SH-SY5Y (cell line): ENCODE data around the gene SMTN.

Source experiments
- GATA2 ChIP-seq: IDR thresholded peaks from 2 replicates; pipeline ENCODE4 v1.6.1; 2011; ENCODE audit warnings: mild to moderate bottlenecking, low read depth, low read length
- GATA3 ChIP-seq: IDR thresholded peaks from 2 replicates; pipeline ENCODE4 v1.6.1; 2011; ENCODE audit warnings: low read depth, mild to moderate bottlenecking, low read length, moderate library complexity

SMTN gene

DNA sequence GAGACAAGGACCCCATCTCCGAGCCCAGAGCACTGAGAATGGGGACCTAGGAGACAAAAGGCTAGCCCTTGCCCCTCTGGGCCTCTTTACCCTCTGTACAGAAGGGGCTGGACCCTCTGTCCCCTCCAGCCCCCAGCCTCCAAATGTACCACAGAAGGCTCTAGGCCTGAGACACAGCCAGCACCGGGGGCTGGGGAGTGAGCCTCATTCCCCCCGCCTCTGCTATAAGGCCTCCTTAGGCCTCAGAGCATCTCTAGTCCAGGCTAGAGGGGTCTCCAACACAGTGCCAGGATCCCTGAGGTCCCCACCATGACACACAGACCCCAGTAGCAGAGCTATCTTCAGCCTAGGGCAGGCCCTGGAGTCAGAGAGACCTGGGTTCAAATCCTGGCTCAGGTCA is 4.8 kb downstream of the SMTN start:
- no peak for TF ChIP-seq GATA2
- no peak for TF ChIP-seq GATA3

DNA sequence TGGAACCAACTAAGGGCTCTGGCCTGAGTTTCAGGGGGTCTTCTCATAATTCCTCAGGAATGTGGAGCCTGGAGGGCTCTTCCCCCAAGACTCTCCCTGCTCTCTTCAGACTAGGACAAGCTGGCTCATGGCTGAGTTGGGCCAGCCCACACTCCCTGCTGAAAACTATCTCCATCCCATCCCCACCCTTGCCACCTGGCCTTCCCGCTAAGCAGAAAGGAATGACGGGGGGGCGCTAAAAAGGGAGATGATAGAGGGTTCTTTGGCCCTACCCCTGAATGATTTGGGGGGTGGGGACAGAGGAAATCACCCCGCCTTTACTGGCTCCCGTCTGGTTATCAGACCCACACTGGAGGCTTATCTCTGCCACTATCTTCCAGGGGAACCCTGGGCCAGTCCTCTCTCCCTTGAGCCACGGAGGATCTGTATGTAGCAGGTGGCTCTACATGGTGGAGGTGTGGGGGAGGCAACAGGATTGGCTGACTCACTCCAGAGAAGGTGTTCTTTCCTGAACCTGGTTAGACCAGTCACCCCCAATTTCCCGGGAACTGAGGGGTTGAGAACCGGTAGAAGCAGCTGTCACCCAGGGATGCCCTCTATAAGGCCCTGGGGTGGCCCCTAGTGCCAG is 5.7 kb downstream of the SMTN start:
- peak; percentile 42; the same call in 1 of the 2 replicates for TF ChIP-seq GATA2
- no peak for TF ChIP-seq GATA3

DNA sequence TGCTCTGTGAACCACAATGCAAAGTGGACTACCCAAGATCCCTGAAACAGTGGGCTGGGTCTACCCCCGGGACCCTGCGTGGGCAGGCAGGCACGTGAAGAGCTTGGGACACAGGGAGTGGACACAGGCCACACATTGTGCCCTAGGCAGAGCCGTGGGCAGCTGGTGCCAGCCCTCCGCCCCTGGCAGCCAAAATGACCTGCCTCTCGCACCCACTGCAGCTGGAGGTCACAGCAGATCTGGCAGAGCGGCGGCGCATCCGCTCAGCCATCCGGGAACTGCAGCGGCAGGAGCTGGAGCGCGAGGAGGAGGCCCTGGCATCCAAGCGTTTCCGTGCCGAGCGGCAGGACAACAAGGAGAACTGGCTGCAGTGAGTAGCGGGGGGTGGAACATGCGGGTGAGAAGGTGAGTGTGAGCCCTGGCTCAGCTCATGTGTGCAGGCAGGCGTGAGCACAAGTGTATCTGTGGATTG is 6.7 kb downstream of the SMTN start:
- no peak for TF ChIP-seq GATA3
- no peak for TF ChIP-seq GATA2

DNA sequence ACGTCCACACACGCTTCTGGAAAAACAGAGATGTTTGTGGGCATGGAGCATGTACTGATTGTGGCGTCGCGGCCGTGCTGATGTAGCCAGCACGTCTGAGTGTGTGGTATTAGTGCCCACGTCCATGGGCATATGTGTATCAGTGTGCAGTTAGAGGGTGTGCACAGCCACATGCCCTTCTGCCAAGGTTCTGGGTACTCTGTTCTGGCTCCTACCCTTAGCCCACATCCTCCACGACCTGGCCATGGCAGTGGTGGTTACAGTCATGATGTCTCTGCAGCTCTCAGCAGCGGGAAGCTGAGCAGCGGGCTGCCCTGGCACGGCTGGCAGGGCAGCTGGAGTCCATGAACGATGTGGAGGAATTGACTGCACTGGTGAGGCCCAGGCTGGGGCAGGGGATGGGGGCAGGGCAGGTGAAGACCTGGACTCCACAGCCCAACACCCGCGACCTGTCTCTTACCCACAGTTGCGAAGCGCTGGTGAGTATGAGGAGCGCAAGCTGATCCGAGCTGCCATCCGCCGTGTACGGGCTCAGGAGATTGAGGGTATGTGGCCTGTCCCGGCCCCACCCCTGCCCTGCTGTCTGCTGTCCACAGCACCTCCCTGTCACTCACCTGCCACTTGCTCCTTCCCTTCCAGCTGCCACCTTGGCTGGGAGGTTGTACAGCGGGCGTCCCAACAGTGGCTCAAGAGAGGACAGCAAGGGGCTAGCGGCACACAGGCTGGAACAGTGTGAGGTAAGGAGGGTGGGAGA is 7.3 kb downstream of the SMTN start:
- no peak for TF ChIP-seq GATA2

DNA sequence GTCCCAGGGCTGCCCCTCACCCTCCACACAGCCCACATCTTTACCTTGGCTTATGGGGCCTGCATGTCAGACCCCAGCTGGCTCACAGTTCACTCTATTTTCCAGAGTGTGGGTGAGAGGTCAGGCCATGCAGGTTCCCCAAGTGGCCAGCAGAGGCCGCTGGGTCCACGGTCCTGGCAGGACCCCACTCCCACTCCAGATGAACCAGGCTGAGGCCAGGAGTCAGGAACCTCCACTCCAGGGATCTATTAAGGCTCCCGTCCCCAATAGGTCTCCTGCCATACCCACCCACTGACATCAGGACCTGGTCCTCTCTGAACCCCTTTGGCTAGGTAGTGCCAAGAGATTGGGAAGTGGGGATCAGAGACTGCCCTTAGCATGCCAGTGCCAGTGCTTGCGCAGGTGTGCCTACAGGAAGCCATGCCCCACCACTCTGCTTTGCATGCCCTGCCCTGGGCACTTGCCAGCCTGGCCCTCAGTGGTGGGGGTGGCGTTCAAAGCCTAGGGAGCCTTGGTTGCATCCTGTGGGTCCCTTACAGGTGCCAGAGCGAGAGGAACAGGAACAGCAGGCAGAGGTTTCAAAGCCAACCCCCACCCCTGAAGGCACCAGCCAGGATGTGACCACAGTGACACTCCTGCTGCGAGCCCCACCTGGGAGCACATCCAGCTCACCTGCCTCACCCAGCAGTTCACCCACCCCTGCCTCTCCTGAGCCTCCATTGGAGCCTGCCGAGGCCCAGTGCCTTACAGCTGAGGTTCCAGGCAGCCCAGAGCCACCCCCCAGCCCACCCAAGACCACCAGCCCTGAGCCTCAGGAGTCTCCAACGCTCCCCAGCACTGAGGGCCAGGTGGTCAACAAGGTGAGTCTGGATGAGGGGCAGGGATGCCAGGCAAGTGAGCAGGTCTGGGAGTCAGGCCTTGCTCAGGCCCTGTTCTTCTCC is 8.3 kb downstream of the SMTN start:
- no peak for TF ChIP-seq GATA2

DNA sequence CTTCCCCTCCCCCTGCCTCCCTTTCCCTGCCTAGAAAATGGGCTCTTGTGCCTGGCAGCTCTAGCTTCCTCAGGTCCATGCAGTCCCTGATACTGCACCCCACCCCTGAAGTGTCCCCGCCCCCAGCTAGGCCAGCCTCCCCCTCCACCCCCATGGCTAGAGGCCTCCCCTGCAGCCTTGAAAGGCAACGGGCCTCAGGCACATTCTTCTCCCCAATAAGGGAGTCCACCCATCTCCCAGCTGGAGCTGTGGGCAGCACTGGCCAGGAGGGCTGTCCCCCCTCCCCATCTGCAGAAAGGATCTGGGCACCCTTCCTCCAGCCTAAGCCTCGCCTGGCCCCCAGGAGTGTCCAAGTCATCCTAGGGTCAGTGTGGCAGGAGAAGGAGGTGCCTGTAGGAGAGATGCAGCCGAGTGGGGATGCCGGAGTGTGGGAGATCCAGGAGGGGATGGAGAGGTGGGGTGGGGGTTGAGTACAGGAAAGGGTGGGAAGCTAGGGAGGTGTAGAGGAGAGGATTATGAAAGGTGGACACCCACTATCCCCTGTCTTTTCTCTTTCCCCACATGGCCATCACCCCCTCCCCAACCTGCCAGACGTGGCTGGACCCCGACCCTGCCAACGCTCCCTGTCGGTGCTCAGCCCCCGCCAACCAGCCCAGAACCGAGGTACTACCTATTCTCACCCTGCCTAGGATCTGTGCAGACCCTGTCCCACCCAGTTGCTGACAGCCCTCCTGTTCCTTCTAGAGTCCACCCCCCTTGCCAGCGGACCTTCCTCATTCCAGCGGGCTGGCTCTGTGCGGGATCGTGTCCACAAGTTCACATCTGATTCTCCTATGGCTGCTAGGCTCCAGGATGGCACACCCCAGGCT is 9.3 kb downstream of the SMTN start:
- no peak for TF ChIP-seq GATA3
- TF ChIP-seq GATA2: no peak

DNA sequence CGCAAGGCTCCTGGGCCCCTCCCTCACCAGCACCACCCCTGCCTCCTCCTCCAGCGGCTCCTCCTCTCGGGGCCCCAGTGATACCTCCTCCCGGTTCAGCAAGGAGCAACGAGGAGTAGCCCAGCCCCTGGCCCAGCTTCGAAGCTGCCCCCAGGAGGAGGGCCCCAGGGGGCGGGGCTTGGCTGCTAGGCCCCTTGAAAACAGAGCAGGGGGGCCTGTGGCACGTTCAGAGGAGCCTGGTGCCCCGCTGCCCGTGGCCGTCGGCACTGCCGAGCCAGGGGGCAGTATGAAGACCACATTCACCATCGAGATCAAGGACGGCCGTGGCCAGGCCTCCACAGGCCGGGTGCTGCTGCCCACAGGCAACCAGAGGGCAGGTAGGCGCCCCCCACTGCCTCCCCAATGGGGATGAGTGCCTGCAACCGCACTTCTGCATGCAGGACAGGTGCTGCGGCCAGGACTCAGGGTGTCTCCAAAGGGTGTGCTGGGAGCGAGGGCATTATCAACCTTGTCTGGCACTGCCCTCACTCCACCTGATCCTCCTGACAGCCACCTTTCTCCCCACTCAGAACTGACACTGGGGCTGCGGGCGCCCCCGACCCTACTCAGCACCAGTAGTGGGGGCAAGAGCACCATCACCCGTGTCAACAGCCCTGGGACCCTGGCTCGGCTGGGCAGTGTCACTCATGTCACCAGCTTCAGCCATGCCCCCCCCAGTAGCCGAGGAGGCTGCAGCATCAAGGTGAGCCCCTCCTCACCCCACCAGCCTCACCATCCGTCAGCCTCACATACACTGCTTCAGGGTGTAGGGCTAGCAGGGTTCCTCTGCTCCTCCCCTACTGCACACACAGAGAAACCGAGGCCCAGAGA is 10.2 kb downstream of the SMTN start:
- TF ChIP-seq GATA2 (no peak), GATA3 (no peak)

DNA sequence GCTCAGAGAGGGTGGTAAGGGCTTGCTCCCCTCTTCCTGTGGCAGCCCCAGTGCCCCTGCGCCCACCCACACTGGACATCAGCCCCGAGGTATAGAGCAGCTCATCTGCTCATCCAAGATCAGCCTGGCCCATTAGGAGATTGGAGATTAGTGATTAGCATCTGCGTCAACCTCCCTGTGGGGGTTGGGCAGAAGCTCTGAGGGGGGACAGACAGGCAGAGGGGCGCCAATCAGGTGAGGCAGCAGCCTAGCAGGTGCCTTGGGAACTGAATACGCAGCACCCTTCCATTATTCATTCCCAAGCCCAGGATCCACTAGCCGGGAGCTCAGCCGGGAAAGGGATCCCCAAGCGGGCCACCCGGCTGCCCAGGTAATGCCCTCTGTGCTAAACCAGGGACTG is 11.0 kb downstream of the SMTN start:
- TF ChIP-seq GATA3 (no peak), GATA2 (no peak)

DNA sequence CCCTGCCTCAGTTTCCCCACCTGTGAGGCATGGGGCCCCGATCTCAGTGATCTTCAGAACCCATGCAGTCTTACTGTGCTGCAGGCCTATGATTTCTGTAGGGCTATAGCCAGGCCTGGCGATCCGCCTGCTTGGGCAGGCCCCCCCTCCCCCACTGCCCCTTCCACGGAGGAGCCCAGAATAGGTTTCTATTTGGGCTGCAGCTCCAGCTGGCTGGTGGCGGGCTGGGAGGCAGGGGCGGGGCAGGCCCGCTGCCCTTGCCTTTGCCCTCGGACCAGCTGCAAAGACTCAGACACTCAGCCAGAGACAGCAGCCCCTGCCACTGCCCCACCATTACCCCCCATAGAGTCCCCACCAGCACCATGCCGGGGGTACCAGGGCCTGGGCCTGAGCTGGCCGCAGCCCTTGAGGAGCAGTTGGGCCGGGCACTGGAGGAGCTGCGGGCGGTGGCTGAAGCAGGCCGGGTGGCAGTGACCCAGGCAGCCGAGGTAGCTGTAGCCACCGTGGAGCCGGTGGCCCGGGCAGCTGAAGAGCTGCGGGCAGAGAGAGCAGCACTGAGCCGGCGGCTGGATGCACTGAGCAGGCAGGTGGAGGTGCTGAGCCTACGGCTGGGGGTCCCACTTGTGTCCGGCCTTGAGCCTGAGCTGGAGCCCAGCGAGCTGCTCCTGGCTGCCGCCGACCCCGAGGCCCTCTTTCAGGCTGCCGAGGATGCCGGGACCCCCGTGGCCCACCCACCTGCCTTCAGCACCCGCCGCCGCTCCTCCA is 12.2 kb downstream of the SMTN start:
- TF ChIP-seq GATA3: no peak
- no peak for TF ChIP-seq GATA2

DNA sequence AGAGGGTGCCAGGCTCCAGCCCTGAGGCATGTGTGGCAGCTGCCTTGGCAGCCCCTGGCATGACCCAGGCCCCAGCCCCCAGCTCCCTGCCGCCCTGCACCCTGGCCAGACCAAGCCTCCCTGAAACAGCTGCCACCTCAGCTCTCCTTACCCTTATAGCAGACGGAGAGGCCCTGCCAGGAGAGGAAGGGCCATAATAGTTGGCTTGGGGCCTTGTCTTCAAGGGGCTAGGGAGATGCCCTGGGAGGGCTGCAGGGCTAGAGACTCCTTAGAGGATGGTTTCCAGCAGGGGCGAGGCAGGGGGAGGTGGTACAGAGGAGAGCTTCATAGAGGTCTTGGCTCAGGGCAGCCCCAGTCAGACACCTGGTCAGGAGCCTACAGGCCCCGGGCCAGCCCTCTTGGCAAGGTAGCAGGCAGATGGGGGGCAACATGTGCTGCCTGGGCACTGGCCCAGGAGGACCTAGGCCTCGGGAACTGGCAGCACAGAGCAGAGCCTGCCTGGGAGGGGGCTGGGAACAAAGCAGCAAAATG is 13.0 kb downstream of the SMTN start:
- TF ChIP-seq GATA2 (no peak), GATA3 (no peak)

DNA sequence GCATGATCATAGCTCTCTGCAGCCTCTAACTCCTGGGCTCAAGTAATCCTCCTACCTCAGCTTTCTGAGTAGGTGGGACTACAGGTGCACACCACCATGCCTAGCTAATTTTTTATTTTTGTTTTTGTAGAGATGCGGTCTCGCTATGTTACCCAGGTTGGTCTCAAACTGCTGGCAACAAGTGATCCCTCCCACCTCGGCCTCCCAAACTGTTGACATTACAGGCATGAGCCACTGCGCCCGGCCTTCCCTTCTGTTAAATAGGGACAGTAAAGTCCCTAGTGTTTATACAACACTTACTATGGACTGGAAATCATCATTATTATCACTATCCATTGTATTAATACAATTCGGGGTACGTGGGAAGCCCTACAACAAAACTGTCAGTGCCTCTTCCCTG is 13.6 kb downstream of the SMTN start:
- no peak for TF ChIP-seq GATA3
- no peak for TF ChIP-seq GATA2
